ENCODE measurements around the gene KIZ.
"Not testable (repeated sequence)": the region's sequence is repeated elsewhere in the genome, so short reads cannot be mapped to it uniquely, and the experiment has no call there.

KIZ gene

GRCh38 chr20:21161926-21162325 lies 36.0 kb downstream of the KIZ start:
- no peak for DNase-seq (ENCODE audit: low read depth)
- no peak overlapping the region for H3K4me3 ChIP-seq (ENCODE audit: low read depth, low read length)
- TF ChIP-seq, protein P1, sequence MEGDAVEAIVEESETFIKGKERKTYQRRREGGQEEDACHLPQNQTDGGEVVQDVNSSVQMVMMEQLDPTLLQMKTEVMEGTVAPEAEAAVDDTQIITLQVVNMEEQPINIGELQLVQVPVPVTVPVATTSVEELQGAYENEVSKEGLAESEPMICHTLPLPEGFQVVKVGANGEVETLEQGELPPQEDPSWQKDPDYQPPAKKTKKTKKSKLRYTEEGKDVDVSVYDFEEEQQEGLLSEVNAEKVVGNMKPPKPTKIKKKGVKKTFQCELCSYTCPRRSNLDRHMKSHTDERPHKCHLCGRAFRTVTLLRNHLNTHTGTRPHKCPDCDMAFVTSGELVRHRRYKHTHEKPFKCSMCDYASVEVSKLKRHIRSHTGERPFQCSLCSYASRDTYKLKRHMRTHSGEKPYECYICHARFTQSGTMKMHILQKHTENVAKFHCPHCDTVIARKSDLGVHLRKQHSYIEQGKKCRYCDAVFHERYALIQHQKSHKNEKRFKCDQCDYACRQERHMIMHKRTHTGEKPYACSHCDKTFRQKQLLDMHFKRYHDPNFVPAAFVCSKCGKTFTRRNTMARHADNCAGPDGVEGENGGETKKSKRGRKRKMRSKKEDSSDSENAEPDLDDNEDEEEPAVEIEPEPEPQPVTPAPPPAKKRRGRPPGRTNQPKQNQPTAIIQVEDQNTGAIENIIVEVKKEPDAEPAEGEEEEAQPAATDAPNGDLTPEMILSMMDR (conservative IDR thresholded peaks at IDR 0.05; ENCODE audit: low read depth, low read length): no peak

GRCh38 chr20:21162631-21163030 lies 36.7 kb downstream of the KIZ start:
- H3K4me3 ChIP-seq (ENCODE audit: low read depth, low read length): no peak overlapping the region
- DNase-seq (ENCODE audit: low read depth): no peak
- TF ChIP-seq, protein P1 (conservative IDR thresholded peaks at IDR 0.05; ENCODE audit: low read depth, low read length): no peak

- TF ChIP-seq, protein P1 (conservative IDR thresholded peaks at IDR 0.05; ENCODE audit: low read depth, low read length): no peak
- DNase-seq (ENCODE audit: low read depth): no peak
- no peak overlapping the region for H3K4me3 ChIP-seq (ENCODE audit: low read depth, low read length)
Measured at GRCh38 chr20:21166801-21167200, 40.9 kb downstream of the KIZ start.

DNA sequence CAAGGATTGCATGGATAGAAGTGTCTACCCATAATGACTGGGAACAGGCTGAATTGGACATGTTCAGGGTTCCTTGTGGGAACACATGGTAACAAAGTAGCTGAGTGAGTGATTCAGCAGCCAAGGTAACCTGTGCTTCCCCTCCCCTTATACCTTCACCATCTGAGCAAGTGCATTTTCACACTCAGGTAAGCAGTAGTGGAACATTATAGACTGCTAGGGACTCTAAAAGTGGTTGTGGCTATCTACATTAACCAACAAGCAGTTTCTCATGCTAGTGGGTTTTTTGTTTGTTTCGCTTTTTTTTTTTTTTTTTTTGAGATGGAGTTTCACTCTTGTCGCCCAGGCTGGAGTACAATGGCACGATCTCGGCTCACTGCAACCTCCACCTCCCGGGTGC lies 41.4 kb downstream of the KIZ start:
- TF ChIP-seq, protein P1 (conservative IDR thresholded peaks at IDR 0.05; ENCODE audit: low read depth, low read length): no peak
- H3K4me3 ChIP-seq (ENCODE audit: low read depth, low read length): no peak overlapping the region
- no peak for DNase-seq (ENCODE audit: low read depth)

GRCh38 chr20:21168061-21168460 lies 42.2 kb downstream of the KIZ start:
- DNase-seq (ENCODE audit: low read depth); H3K4me3 ChIP-seq (ENCODE audit: low read depth, low read length): not testable (repeated sequence)

DNA sequence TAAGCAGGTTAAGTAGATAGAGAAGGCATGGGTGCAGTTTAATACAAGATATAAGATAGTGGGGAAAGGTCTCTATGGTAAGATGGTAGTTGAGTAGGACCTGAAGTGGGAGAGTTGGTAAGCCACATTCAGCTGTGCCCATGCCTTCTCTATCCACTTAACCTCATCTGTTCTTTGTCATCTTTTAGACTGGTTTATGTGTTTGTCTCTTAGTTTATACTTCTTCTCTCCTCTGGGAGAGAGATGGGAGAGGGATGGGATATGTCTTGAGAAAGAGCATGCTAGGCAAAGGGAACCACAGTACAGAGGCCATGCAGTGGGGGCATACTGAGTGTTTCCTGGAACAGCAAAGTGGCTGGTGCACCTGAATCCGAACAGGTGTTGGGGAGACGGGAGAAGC lies 46.7 kb downstream of the KIZ start:
- H3K4me3 ChIP-seq (ENCODE audit: low read depth, low read length): no peak overlapping the region
- DNase-seq (ENCODE audit: low read depth): no peak
- TF ChIP-seq, protein P1 (conservative IDR thresholded peaks at IDR 0.05; ENCODE audit: low read depth, low read length): no peak

- H3K4me3 ChIP-seq (ENCODE audit: low read depth, low read length): no peak overlapping the region
- DNase-seq (ENCODE audit: low read depth): no peak
- TF ChIP-seq, protein P1 (conservative IDR thresholded peaks at IDR 0.05; ENCODE audit: low read depth, low read length): no peak
Measured at GRCh38 chr20:21173485-21173884, 47.6 kb downstream of the KIZ start.
